NCI-H128 (cell line): ENCODE data around the gene MLPH.

Experiments
- DNase-seq: peaks from one replicate; lab custom pipeline; 2025; ENCODE audit not compliant: unreplicated experiment; lab: John Stamatoyannopoulos, UW

The MLPH gene

GRCh38 chr2:237564526-237565131 lies 77.6 kb downstream of the MLPH start:
- no peak for DNase-seq

DNA sequence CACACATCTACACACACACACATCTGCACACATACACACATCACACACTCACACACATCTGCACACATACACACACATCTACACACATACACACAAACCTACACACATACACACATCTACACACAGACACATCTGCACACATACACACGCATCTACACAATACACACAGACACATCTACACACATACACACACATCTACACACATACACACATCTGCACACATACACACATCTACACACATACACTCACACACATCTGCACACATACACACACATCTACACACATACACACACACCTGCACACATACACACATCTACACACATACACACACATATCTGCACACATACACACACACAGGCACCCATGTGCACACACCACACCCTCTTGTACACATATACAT lies 78.9 kb downstream of the MLPH start:
- DNase-seq = no peak

GRCh38 chr2:237566401-237567235 lies 79.6 kb downstream of the MLPH start, which contains the start of gene PRLH:
TSS of gene PRLH (plus strand) at chr2:237566574. CDS start at chr2:237566574, 0 bp downstream.
- DNase-seq = no peak

- no peak for DNase-seq
Measured at GRCh38 chr2:237567276-237568029, 80.4 kb downstream of the MLPH start.

DNA sequence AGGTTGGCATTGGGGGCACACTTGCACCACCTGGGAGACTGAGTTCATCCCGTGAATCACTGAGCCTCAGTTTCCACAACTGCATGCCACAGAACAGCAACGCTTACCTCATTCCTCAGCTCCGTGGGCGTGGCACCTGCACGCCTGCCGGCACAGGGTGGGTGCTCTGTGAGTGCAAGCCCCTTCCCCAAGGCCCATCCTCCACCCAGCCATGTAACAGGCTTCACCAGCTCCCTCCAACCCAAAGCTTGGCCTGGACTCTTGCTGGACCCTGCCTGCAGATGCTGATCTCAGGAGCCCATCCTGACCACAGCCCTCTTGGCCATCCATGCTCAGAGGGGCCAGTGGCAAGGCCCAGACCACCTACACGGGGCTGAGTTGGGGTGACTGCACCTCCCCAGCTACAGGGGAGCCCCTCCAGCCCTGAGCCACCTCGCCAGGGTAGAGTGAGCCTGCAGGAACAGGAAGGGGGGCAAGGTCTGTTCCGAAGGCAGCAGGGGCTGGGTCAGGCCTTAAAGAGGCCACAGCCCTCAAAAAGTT lies 81.1 kb downstream of the MLPH start:
- no peak for DNase-seq

GRCh38 chr2:237569041-237569440 lies 82.0 kb downstream of the MLPH start:
- DNase-seq = no peak

GRCh38 chr2:237569896-237570295 lies 82.8 kb downstream of the MLPH start:
- DNase-seq = no peak

- no peak for DNase-seq
Measured at GRCh38 chr2:237570776-237571335, 83.8 kb downstream of the MLPH start.

DNA sequence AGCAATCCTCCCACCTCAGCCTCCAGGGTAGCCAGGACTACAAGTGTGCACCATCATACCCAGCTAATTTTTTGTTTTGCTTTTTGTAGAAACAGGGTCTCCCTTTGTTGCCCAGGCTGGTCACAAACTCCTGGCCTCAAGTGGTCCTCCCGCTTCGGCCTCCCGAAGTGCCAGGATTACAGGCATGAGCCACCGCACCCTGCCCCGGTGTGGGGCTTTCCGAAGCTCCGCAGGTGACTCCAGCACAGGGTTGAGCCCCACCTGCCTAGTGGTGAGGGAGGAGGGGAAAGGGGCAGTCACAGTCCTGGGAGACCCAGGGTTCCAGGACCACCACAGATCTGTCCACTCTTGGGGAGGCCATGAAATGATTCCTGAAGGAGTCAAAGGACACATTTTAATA lies 84.5 kb downstream of the MLPH start:
- DNase-seq = no peak

DNA sequence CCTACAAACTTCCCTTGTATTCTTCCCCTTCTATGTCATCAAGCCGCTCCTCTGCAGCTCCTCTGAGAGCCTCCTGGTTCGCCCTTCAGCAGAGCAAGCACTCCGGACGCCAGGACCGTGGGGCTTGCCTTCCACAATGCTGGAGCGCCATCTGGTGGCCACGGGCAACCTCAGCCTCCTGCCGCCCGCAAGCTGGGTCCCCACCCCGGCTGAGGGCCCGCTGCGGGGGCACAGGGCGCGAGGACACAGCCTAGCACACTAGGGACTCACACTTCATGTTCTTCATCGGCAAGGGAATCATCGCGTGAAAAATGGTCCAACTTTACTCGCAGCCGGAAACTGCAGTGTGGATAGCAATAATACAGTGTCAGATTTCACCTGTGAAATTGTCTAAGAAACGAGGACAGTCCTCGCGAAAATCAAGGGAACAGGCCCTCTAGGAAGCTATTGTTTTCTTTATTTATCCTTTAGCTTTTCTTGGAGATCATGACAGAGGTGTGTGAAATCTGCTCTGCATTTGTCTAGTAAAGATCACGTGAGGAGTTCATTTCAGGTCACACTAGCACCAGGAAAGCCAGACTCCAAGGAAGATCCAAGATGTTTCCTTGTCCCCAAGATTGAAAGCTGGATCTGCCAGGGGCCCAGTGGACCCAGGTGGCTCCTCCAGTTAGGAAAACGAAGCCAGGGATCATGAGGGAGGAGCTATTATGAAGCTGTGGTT lies 85.1 kb downstream of the MLPH start:
- DNase-seq = peak; percentile 31

DNA sequence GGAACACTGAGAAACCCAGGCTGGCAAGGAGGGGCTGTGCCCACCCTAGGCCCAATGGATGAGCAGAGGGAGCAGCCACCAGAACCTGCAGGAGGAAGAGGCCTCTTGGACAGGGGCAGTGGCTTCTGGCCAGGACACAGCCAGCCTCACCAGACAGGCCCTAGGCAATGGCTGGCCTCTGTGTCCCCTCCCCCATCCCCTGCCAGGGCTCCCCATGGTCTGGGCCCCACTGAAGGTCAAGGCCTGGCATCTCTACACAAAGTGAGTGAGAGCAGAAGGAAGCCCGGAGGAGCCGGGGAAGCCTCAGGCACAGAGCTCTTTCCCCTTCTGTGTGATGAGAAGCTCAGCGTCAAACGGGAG lies 85.7 kb downstream of the MLPH start:
- DNase-seq = no peak

DNA sequence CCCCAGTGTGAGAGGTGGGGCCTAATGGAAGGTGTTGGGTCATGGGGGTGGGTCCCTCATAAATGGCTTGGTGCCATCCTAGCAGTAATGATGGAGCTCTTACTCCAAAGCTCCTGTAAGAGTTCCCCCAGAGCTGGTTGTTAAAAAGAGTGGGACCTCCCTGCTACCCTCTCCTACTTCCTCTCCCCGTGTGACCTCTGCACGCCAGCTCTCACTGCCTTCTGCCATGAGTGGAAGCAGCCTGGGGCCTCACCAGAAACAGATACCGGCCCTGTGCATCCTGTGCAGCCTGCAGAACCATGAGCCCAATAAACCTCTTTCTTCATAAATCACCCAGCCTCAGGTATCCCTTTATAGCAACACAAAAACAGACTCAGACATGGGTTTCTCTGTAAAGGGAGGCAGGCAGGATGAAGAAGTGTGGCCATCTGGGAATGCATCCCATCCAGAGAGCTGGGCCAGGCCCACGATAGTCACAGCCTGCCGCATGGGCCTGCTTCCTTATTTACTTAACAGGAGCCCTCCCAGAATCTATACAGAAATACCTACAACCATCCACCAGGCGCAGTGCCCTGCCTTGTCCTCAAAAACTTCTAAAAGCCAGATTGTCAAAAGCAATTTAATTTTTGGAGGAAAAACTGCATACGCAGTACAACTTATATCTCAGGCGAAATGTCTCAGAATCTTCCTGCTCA lies 86.8 kb downstream of the MLPH start:
- no peak for DNase-seq

DNA sequence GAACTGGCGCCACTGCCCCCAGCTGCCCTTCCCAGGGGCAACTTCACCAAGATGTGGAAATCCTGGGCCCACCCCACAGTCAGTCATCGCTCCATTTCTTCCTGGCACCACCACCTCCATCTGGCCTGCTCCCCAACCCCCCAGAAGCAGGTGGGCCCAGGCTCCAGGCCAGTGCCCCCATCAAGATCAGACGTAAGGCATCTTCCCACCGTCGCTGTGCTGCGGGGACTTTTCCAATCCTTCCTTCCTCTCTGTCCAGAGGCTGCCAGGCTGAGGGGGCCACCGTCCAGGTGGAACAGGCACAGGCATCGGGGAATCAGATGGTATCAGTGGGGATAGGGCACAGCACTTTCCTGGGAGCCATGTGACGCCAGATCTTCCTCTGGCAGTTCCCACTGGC lies 87.4 kb downstream of the MLPH start:
- DNase-seq = no peak

DNA sequence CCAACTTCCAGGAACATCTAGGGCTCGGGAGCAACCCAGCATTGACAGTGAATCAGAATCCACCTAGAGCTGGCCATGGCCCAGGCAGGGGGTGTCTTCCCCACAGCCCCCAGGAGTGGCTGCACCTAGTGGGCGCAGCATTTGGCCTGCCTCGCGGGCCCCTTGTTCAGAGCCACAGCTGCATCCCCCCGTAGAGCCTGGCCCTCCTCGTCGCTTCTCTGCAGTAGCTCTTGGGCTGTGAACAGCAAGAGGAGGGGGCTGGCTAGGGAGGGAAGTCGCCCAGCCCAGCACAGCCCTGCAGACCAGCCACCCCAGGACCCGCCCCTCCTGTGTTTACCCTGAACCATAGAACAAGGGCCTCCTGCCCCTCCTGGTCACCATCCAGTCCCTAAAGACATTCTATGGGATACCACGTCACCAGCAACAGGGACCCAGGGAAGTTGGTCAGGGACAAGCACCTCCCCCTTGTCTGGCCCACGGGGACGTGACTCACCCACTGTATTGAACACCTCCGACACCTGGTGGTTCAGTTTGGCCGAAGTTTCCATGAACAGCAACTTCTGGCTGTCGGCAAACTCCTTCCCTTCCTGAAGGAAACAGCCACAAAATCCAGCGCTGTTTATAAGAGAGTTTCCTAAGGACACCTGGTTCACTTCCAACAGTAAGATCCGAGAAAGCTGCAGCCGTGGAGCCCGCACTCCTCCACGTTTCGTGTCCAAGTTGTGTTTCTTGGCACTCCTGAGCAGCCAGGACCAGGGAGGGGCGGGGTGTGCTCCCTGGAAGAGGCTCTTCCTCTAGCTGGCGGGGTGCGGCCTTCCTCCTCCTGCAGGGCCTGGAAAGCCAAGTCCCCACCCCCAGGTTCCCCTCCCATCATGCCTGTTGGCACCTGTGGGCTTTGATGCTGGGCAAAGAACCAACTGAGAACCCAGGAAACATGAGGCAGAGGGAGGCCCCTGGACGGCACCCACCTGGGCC lies 88.1 kb downstream of the MLPH start:
- DNase-seq = no peak

DNA sequence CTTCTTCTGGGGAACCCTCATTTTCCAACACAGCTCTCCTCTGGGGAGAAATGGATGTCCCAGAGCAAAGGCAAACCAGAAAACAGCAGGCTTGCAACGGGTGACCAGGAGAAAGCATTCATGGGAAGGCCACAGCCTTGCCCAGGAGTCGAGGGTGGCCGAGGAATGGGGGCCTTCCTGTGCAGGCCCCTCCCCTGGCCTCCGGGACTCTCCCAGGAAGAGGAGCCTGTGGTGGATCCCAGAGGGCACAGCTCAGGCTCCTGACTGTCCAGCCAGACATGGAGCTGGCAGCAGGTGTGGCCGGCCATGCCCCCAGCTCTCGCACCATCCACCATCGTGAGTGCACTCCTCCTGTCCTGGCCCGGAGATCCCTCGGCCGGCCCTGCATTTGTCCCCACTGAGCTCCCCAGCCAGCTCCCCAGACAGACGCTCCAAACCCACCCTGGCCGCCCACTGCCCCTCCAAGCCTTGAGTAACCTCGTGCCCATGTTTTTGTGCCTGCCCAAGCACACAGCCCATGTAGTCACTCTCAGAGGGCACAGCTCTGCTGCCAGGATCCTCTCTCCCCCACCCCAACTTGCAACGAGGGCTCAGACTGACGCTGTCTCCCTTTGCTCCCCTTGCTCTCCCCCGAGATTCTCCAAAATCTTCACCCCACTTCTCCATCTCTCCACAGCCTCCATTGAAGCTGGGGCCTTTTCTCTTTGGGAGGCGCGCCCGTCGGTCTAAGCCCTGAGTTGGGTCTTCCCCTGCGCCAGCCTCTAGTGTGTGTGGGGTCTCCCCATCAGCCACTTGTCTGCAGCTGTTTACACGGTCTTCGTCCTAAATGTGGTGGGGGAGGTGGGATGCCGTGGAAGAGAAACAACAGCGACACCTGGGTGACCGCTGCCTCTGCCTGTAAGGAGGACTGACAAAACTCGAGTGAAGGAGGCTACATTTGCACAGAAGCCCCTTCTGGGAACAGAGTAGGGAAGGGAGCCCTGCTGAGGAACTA lies 89.1 kb downstream of the MLPH start:
- DNase-seq = no peak

DNA sequence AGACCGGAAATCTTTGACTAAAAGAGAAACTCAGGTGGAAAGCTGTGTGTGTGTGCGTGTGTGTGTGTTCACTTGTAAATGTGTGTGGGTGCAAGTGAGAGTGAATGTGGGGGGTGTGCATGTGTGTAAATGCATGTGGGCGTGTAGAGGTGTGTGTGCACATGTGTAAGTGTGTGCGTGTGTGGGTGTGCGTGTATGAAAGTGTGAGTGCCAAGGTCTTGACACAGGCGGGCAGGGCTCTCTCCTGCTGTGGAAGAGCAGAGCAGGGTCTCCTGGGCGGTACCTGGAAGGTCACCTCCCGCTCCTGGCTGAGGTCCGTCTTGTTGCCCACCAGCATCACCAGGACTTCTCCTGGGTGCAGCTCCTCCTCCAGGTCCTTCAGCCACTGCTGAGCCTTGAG lies 89.9 kb downstream of the MLPH start:
- DNase-seq = no peak

GRCh38 chr2:237577458-237577857 lies 90.4 kb downstream of the MLPH start:
- DNase-seq = no peak
